ENCODE results near the gene SYNDIG1. TPM values are rescaled to one million over a fixed set of nuclear protein-coding genes. Genes with fewer than 3 reads are reported as not detected.

The SYNDIG1 gene
- total RNA-seq, 1 donor from 2014 or later, result 11.0 TPM

DNA sequence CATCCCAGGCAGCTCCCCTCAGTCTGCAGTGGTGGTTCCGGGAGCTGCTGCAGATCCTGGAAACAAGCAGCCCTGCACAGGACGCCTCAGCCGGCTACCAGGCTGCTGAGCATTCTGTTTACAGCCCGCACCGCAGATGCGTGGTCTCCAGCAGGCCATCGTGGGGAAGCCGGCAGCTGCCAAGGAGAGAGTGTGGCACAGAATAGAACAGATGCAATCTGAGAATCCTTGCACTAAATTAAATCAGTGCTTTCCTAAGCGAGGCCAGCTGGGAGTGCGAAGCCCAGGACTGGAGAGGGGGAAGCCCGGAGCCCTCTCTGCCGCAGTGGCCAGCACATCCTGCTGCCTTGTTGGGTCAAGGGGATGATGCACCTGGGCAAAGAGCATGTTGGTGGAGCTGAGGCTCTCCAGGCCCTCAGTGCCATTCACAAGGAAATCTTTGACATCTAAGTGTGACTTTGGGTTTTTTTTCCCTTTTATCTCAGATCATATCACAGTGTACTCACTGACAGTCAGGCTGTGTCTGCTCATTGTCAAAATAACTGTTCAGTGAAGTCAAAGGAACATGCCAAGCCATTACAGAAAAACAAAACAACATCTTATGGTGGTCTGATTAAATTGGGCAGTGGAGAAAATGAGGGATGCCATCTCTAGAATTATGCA lies 118.1 kb downstream of the SYNDIG1 start:
- intact Hi-C loops (cut with micrococcal nuclease), result no loop called here
- DNase-seq (no peak), ATAC-seq (no peak)

DNA sequence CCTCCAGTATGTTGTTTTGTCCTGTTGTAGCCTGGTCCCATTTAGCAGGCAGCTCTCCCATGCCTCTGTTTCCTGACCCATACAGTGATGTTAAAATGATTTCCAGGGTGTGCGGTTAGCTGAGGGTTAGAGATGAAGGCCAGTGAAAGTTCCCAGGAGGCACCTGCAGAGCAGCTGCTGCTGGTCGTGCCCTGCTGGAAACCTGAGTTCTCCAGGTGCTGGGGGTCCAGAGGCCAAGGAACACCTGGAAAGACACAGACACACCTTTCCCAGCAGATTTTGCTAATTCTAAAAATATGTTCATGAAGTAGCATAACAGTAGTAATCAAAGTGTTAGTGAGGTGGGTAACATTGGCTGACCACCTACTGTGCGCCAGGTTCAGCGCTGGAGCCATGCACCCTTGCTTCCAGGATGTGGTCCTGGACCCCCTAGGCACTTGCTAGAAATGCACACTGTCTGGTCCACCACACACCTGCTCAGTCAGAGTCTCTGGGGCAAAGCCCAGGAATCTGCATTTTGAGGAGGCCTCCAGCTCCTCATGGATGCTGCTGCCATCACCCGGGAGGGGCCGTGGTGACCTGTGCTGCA lies 118.7 kb downstream of the SYNDIG1 start:
- no peak for DNase-seq
- intact Hi-C loops (cut with micrococcal nuclease), result no loop called here
- ATAC-seq, result no peak

GRCh38 chr20:24588725-24589340 lies 119.4 kb downstream of the SYNDIG1 start:
- ATAC-seq, result no peak
- DNase-seq, result no peak
- intact Hi-C loops (cut with micrococcal nuclease), result no loop called here

DNA sequence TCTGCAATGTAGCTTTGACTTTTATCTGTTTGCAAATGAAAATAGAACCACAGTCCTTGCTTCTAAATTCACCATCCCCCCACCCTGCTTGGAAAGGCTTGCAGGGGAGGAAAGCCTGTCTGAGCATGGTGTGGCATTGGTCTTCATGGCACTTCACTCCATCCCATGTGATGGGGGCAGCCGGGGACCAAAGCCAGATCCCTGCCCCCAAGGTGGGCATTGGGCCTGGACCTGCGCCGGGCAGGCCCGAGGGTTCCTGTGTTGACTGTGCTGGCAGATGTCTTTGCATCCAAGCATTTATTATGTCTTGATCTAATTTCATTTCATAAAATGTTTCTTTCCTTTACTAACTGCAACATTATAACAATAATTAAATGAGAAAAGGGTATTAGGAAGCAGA lies 120.0 kb downstream of the SYNDIG1 start:
- intact Hi-C loops (cut with micrococcal nuclease), result no loop called here
- DNase-seq, result no peak
- ATAC-seq, result no peak

DNA sequence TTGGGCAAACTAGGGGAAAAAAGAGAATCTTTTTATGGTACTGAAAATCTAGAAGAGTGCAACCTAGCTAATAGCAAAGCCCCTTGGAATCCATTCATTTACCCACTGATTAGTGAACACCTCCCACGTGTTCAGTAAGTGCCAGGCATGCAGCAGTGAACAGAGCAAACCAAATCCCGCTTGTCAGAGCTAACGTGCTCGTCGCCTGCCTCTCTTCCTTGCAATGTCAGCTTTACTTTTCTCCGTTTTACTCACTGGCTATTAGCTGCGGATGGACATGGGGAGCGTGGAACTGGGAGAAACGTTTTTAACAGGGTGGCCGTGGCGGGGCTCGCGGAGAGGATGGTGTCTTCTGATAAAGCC lies 120.4 kb downstream of the SYNDIG1 start:
- DNase-seq (no peak), ATAC-seq (no peak)
- intact Hi-C loops (cut with micrococcal nuclease), result no loop called here

GRCh38 chr20:24590178-24590982 lies 121.0 kb downstream of the SYNDIG1 start:
- DNase-seq, result no peak
- intact Hi-C loops (cut with micrococcal nuclease), result no loop called here
- ATAC-seq, result no peak

DNA sequence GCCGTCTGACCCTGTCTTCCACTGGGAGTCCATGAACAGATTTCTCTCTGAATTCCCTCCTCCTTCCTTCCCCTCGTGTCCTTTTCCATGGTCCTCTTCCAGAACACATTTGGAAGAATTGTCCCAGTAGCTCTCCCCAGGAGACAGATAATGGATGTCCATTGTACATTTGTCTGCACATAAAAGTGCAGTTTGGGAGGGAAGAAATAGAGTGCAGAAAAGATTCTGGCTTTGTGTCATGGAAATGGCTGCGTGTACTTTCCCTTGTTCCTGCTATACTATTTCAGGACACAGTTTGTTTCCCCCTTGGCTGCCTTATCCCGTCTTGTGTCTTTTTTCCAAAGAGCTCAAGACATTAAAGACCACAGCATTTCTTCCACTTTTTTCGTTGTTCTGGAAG lies 127.6 kb downstream of the SYNDIG1 start:
- DNase-seq (no peak), ATAC-seq (no peak)
- intact Hi-C loops (cut with micrococcal nuclease), result no loop called here

- DNase-seq (no peak), ATAC-seq (no peak)
- intact Hi-C loops (cut with micrococcal nuclease), result no loop called here
Observed at GRCh38 chr20:24598346-24598745, 128.9 kb downstream of the SYNDIG1 start.

DNA sequence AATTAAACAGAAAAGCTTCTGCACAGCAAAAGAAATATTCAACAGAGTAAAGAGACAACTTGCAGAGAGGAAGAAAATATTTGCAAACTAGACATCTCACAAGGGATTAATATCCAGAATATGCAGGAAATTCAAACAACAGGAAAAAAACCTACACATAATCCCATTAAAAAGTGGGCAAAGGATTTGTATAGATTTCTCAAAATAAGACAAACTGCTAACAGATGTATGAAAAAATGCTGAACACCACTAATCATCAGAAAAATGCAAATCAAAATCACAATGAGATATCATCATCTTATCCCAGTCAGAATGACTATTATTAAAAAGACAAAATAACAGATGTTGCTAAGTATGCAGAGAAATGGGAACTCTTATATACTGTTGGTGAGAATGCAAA lies 129.6 kb downstream of the SYNDIG1 start:
- no peak for DNase-seq
- intact Hi-C loops (cut with micrococcal nuclease), result no loop called here
- no peak for ATAC-seq

- ATAC-seq, result no peak
- no peak for DNase-seq
- intact Hi-C loops (cut with micrococcal nuclease), result no loop called here
Observed at GRCh38 chr20:24600012-24600411, 130.6 kb downstream of the SYNDIG1 start.

DNA sequence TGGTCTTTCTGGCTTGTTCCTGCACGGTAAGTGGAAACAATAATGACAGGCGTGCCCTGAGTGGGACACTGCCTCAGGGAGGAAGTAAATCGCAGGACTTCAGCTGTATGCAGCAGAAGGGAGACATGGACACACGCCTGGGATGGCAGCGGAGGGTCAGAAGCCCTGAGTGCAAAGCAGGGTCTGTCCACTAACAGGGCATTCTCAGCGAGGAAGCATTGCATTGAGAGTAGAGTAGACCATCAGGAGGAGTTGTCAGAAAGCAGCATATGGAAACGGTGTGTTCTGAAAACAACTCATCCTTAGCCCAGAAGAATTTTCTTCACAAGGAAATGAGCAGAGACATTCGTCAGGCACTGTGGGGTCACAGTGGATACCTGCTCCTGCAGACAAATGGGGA lies 134.0 kb downstream of the SYNDIG1 start:
- intact Hi-C loops (cut with micrococcal nuclease), result no loop called here
- ATAC-seq, result no peak

GRCh38 chr20:24604966-24605665 lies 135.7 kb downstream of the SYNDIG1 start:
- intact Hi-C loops (cut with micrococcal nuclease), result no loop called here
- DNase-seq, result no peak
- no peak for ATAC-seq

More for the DNA sequence above, 134.0 kb downstream of the SYNDIG1 start:
- DNase-seq, result no peak

DNA sequence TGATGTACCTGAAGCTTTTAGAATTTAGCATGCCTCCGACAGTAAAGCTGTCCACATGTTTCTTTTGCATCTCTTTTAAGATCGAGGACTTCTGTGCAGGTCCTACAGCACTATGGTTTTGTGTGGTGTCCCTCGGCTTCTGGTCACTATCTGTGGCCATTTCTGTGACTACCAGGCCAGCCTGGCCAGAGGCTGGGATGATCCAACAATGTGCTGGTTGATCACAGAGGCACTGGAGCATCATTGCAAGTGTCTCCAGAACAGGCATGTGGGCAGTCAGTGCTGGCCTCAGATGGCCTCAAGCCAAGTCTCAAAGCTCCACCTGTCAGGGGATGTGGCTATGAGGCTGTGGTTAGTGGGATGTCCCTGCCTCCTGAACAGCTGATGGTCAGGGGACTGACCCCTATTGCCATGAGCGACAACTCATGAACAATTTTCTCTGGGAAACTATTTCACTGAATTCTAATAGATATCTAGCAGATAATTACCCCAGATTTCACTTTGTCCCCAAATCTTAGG lies 136.6 kb downstream of the SYNDIG1 start:
- DNase-seq, result no peak
- intact Hi-C loops (cut with micrococcal nuclease), result no loop called here
- ATAC-seq, result no peak

DNA sequence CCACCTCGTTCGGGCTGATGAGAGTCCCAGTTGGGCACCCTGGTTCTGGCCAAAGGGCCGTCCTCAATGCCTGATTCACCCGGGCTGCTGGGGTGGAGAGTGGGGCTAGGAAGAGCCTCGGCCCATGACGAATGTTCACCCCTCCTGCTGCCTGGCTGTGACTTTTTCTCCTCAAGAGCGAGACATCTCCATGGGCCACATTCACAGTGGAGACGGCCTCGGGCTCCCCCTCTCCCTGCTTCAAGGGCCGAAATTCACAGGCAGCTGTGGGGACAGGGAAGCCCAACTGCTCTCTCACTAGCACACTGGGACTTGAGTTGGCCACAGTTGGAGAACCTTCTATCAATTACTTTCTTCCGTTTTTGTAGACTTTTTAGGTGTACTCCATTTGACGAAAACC lies 138.0 kb downstream of the SYNDIG1 start:
- DNase-seq (no peak), ATAC-seq (no peak)
- intact Hi-C loops (cut with micrococcal nuclease), result no loop called here

DNA sequence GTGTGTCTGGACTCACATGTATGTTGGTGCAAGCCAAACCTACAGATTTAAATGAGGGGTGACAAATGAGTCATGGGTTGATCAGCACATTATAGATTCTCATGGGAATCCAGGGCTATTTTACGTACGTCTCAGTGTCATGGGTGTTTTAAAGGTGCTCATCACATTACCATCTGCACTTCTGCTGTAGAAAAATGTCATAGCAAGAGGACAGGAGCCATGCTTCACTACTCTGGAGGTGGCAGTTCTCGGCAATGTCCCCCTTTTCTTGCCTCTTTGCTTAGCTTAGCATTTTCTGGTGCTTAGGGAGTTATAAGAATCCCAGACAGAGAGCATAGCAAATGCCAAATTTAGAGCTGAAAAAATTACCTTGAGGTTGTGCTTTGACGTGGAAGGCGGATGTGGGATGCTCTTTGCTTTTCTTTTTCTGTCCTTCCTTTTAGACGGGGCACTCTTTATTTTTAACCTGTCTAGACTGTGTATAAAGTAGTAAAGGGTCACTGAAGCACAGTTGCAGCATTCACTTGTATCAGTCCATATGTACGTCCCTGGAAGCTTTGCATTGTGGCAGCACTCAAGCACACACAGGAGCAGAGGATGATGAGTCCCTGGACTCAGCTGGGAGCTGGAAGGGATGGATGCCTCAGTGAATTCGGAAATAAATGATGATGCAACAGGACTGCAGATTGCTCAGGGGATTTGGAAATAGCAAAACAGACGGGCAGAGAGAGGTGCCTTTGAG lies 139.7 kb downstream of the SYNDIG1 start:
- ATAC-seq (no peak), DNase-seq (no peak)
- intact Hi-C loops (cut with micrococcal nuclease), result no loop called here

DNA sequence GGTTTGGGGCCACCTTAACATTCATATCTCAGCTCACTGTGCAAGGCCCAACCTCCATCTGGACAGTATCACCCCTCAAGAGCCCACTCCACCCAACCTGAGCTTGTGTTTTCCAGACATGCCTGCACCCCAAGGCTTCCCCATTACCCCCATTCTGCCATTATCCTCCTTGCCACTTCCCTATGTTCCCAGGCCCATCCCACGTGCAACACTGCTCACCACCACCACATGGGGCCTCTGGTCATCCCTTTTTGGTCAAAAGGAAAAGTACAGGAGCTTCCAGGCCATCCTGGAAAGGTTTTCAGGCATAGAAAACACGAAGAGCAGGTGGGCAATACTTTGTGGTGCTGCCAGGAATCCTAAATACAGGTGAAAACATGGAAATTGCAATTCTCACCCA lies 140.3 kb downstream of the SYNDIG1 start:
- intact Hi-C loops (cut with micrococcal nuclease), result loop anchor here (10.0 kb wide), 1 partner anchor 115 kb away; no protein-coding TSS in a partner anchor
- ATAC-seq (no peak), DNase-seq (no peak)

DNA sequence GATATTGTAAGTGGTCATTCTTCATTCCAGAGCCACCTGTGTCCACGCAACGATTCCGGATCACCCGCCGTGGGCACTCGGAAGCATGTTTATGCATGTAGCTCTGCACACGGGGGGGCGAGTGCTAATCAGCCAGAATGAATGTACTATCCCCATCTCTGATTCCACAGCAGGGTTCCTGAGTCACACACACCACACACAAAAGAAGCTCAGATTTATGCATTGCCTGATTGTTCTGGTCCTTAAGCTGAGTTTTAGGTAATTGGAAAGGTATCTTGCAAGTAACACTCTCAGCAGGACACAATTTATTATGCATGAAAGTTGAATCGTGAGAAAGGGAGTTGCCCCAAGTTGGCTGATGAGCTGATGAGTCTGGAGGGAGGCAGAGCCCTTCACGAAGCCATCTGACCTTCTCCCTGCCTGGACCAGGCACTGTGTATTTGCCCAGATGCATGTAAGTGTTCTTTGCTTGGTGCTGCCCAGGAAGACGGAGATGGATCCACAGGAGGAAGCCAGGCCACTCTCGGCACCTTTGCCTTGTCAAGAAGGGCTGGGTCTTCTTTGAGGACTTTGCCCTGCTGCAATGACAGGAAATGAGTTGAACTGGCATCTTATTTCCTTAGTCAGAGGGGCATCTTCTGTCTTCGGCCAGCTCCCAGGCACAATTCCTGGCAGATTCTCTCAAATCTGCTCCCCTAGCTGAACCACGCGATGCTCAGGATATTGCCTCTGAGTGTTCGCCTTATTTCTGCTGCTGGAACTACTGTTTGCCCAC lies 141.1 kb downstream of the SYNDIG1 start:
- intact Hi-C loops (cut with micrococcal nuclease), result loop anchor here (10.0 kb wide), 1 partner anchor 116 kb away; no protein-coding TSS in a partner anchor
- ATAC-seq, result no peak
- no peak for DNase-seq

All from left ventricle myocardium superior (tissue), 1 donor.